ENCODE measurements around the gene EYS. TPM values are rescaled to one million over a fixed set of nuclear protein-coding genes. Genes with fewer than 3 reads are reported as not detected.

The EYS gene
- total and polyA plus RNA-seq, 4 donors, result 0.08 to 0.63 (median 0.36) TPM

GRCh38 chr6:64973142-64973541 lies 733.9 kb downstream of the EYS start:
- TF ChIP-seq GABPA (IDR thresholded peaks at IDR 0.05 in 1 of 2, conservative IDR thresholded peaks at IDR 0.05 in 1 of 2) (no peak), EGR1 (IDR thresholded peaks at IDR 0.05; ENCODE audit: low read depth in 2 of 2) (no peak), TAF1 (conservative IDR thresholded peaks at IDR 0.05) (no peak), MAX (IDR thresholded peaks at IDR 0.05) (no peak), NR2F2 (IDR thresholded peaks at IDR 0.05) (no peak)
- Histone ChIP-seq H3K27ac (ENCODE audit: low read depth in 1 of 2, low read length in 2 of 2) (no peak overlapping the region), H3K9me3 (ENCODE audit: control insufficient read depth in 4 of 4, low read length in 3 of 4) (no peaks in the 10 kb centered on the region), H3K4me3 (ENCODE audit: low read depth in 1 of 3, low read length in 3 of 3) (no peak overlapping the region), H3K9ac (ENCODE audit: low read depth in 1 of 2, low read length in 2 of 2) (no peak overlapping the region), H3K27me3 (ENCODE audit: control insufficient read depth in 4 of 4, insufficient read depth in 4 of 4, low read length in 3 of 4) (no peaks in the 10 kb centered on the region), H3K4me1 (ENCODE audit: control insufficient read depth in 4 of 4, insufficient read depth in 4 of 4, low read length in 3 of 4) (no peaks in the 10 kb centered on the region), H3K36me3 (ENCODE audit: control insufficient read depth in 4 of 4, insufficient read depth in 3 of 4, low read depth in 1 of 4, low read length in 3 of 4) (no peaks in the 10 kb centered on the region)
- no peak for DNase-seq (ENCODE audit: low spot score)
- 71% methylated on average over 2 of the region's 2 CpGs for WGBS

DNA sequence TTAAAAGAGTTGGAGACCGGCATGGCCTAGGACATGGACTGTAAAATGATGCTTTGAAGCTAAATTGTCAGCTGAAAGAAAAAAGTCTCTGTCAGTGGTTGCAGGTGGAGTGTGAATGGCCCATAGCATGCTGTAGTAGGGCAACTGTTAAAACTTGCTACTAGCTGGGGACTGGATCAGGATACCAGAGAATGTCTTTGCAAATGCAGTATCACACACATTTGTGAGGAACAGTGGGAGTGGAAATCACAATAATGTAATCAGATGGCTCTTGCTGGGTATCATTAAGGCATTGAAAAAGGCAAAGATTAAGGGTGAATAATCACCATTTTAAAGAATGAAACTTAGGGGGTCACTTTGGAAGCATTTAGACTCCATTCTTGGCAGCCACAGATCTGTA lies 737.9 kb downstream of the EYS start:
- Histone ChIP-seq H3K4me1 (ENCODE audit: control insufficient read depth in 4 of 4, insufficient read depth in 4 of 4, low read length in 3 of 4) (no peaks in the 10 kb centered on the region), H3K4me3 (ENCODE audit: low read depth in 1 of 3, low read length in 3 of 3) (no peak overlapping the region), H3K9me3 (ENCODE audit: control insufficient read depth in 4 of 4, low read length in 3 of 4) (peaks cover 0 to 3% (median 0%) of the 10 kb centered on the region in 4 donors), H3K27ac (ENCODE audit: low read depth in 1 of 2, low read length in 2 of 2) (no peak overlapping the region), H3K9ac (ENCODE audit: low read depth in 1 of 2, low read length in 2 of 2) (no peak overlapping the region), H3K36me3 (ENCODE audit: control insufficient read depth in 4 of 4, insufficient read depth in 3 of 4, low read depth in 1 of 4, low read length in 3 of 4) (no peaks in the 10 kb centered on the region), H3K27me3 (ENCODE audit: control insufficient read depth in 4 of 4, insufficient read depth in 4 of 4, low read length in 3 of 4) (no peaks in the 10 kb centered on the region)
- DNase-seq (ENCODE audit: low spot score), result no peak
- TF ChIP-seq HNF4G (IDR thresholded peaks at IDR 0.05) (no peak), EGR1 (IDR thresholded peaks at IDR 0.05; ENCODE audit: low read depth in 2 of 2) (no peak), JUND (IDR thresholded peaks at IDR 0.05) (no peak), RXRA (IDR thresholded peaks at IDR 0.05) (no peak), SP1 (IDR thresholded peaks at IDR 0.05) (no peak), TAF1 (conservative IDR thresholded peaks at IDR 0.05) (no peak)
- 51% methylated on average over 1 of the region's 1 CpG for WGBS

- Histone ChIP-seq H3K9ac (ENCODE audit: low read depth in 1 of 2, low read length in 2 of 2) (no peak overlapping the region), H3K27ac (ENCODE audit: low read depth in 1 of 2, low read length in 2 of 2) (no peak overlapping the region), H3K36me3 (ENCODE audit: control insufficient read depth in 4 of 4, insufficient read depth in 3 of 4, low read depth in 1 of 4, low read length in 3 of 4) (no peaks in the 10 kb centered on the region), H3K27me3 (ENCODE audit: control insufficient read depth in 4 of 4, insufficient read depth in 4 of 4, low read length in 3 of 4) (no peaks in the 10 kb centered on the region), H3K4me1 (ENCODE audit: control insufficient read depth in 4 of 4, insufficient read depth in 4 of 4, low read length in 3 of 4) (no peaks in the 10 kb centered on the region), H3K4me3 (ENCODE audit: low read depth in 1 of 3, low read length in 3 of 3) (no peak overlapping the region), H3K9me3 (ENCODE audit: control insufficient read depth in 4 of 4, low read length in 3 of 4) (no peaks in the 10 kb centered on the region)
- 74% methylated on average over 7 of the region's 7 CpGs for WGBS
- no peak for DNase-seq (ENCODE audit: low spot score)
- TF ChIP-seq YY1 (IDR thresholded peaks at IDR 0.05), result no peak
- no peak for TF ChIP-seq RXRA (IDR thresholded peaks at IDR 0.05)
- TF ChIP-seq ATF3 (IDR thresholded peaks at IDR 0.05), result no peak
- TF ChIP-seq, protein P1, sequence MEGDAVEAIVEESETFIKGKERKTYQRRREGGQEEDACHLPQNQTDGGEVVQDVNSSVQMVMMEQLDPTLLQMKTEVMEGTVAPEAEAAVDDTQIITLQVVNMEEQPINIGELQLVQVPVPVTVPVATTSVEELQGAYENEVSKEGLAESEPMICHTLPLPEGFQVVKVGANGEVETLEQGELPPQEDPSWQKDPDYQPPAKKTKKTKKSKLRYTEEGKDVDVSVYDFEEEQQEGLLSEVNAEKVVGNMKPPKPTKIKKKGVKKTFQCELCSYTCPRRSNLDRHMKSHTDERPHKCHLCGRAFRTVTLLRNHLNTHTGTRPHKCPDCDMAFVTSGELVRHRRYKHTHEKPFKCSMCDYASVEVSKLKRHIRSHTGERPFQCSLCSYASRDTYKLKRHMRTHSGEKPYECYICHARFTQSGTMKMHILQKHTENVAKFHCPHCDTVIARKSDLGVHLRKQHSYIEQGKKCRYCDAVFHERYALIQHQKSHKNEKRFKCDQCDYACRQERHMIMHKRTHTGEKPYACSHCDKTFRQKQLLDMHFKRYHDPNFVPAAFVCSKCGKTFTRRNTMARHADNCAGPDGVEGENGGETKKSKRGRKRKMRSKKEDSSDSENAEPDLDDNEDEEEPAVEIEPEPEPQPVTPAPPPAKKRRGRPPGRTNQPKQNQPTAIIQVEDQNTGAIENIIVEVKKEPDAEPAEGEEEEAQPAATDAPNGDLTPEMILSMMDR (IDR thresholded peaks at IDR 0.05; ENCODE audit: low read depth, low read length, missing input control), result no peak
- TF ChIP-seq JUND (IDR thresholded peaks at IDR 0.05), result no peak
- no peak for TF ChIP-seq FOXA2 (IDR thresholded peaks at IDR 0.05)
These were observed 751.6 kb downstream of the EYS start for GRCh38 chr6:64955435-64955848.

- H3K4me1 ChIP-seq (ENCODE audit: control insufficient read depth in 4 of 4, insufficient read depth in 4 of 4, low read length in 3 of 4), result no peaks in the 10 kb centered on the region
- H3K27me3 ChIP-seq (ENCODE audit: control insufficient read depth in 4 of 4, insufficient read depth in 4 of 4, low read length in 3 of 4), result no peaks in the 10 kb centered on the region
- H3K9me3 ChIP-seq (ENCODE audit: control insufficient read depth in 4 of 4, low read length in 3 of 4), result no peaks in the 10 kb centered on the region
- no peak overlapping the region for H3K27ac ChIP-seq (ENCODE audit: low read depth in 1 of 2, low read length in 2 of 2)
- TF ChIP-seq SP1 (IDR thresholded peaks at IDR 0.05) (no peak), JUND (IDR thresholded peaks at IDR 0.05) (no peak), RAD21 (IDR thresholded peaks at IDR 0.05) (no peak), MAX (IDR thresholded peaks at IDR 0.05) (no peak), FOXA1 (IDR thresholded peaks at IDR 0.05) (no peak), HNF4G (IDR thresholded peaks at IDR 0.05) (no peak), EGR1 (IDR thresholded peaks at IDR 0.05; ENCODE audit: low read depth in 2 of 2) (no peak), FOXA2 (IDR thresholded peaks at IDR 0.05) (no peak), GABPA (IDR thresholded peaks at IDR 0.05 in 1 of 2, conservative IDR thresholded peaks at IDR 0.05 in 1 of 2) (no peak), RXRA (IDR thresholded peaks at IDR 0.05) (no peak)
- H3K4me3 ChIP-seq (ENCODE audit: low read depth in 1 of 3, low read length in 3 of 3), result no peak overlapping the region
- DNase-seq (ENCODE audit: low spot score), result no peak
- H3K36me3 ChIP-seq (ENCODE audit: control insufficient read depth in 4 of 4, insufficient read depth in 3 of 4, low read depth in 1 of 4, low read length in 3 of 4), result no peaks in the 10 kb centered on the region
- WGBS, result 46% methylated on average over 2 of the region's 2 CpGs
- no peak overlapping the region for H3K9ac ChIP-seq (ENCODE audit: low read depth in 1 of 2, low read length in 2 of 2)
These were observed 757.8 kb downstream of the EYS start for GRCh38 chr6:64949257-64949656.
